Caki2 (cell line): ENCODE measurements around the gene GRM4. TPM values are rescaled to one million over a fixed set of nuclear protein-coding genes. Genes with fewer than 3 reads are reported as not detected.

ENCODE experiments used
- DNase-seq: peaks from one replicate; pipeline ENCODE4 v3.0.0-alpha.2; 2015; ENCODE audit warnings: low read depth
- in situ Hi-C: cut with HindIII; loops from 2 replicates; pipeline ENCODE4 v1.10.0; 2016; ENCODE audit warnings: low sequenced_read_pairs, low pct_unique_long_range_greater_than_20kb, mixed read lengths
- total RNA-seq: library from RNA; depleted of rRNA; stranded (reverse); fragments of >200 nt; shearing (Covaris generic); gene quantifications from 2 replicates; pipeline ENCODE4 v1.2.3, GENCODE V29; 2014; ENCODE audit warnings: low replicate concordance

GRM4 gene
- total RNA-seq, 1 experiment from 2014 or later, result 1.2 TPM

DNA sequence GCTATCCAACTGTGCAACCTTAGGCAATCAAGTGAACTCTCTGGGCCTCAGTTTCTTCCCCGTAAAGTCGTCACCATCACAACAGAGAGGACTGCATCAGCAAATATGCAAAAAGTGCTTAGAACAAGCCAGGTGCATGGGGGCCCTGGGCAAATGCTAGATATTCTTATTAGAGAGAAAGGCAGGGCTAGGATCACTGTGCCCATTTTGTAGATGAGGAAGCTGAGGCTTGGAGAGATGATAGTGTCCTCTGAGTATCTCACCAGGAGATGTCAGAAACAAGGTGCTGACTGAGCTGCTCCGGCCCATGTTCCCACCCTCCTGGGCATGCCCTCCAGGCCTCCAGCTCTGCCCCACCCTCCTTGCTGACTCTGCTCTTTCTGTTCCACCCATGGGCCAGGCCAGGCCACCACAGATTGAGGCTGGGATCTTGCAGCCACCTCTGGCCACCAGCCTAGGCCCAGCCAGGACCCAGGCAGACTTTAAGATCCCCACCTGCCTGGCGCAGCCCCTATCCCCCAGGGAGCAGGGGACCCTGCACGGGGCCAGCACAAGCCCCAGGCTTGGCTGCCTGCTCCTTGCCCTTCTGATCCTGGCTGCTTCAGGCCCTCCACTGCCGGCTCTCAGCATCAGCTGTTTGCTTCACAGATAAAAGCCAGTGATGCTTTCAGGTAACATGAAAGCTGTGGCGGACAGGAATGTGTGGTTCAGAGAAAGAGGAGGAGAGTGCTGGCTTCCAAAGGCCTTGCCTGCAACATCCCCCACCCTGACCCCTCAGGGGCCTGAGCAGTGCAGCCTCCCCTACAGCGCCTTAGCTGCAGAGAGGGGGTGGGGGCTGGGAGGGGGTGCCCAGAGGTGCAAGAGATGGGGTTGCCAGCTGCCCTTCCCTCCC is 47.6 kb downstream of the GRM4 start:
- DNase-seq, result no peak
- in situ Hi-C loops, result no loop called here

DNA sequence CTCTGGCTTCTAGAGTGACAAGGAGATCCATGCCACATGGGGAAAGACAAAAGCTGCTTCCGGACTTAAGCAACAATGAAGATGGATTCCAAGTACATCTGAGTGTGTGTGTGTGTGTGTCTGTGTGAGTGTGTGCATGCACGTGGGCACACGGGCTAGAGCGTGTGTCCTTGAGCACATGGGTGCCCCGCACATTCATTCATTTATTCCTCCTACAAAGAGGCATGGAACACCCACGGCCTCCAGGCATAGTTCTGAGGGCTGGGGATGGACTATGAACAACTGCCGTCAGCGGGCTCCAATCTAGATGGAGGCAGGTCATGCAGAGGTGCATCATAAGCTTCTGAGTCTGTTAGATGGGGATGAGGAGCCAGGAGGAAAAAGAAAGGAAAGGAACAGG is 49.1 kb downstream of the GRM4 start:
- in situ Hi-C loops, result no loop called here
- DNase-seq, result no peak

DNA sequence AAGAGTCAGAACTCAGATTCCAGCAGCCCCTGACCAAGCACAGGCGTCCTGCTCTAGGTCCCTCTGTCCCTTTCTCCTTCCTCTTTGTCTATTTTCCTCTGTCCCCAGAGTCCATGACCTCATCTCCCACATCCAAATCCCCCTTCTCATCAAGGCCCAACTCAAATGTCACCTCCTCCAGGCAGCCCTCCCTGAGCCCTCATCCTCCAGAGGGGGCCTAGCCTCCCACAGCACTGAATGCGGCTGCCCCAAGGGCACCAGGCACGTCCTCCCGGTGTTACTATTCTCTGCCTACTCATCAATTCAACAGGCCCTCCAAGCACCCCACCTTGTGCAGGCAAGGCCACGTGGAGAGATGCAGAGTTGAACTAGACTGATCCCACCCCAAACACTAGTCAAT is 49.7 kb downstream of the GRM4 start:
- in situ Hi-C loops, result no loop called here

DNA sequence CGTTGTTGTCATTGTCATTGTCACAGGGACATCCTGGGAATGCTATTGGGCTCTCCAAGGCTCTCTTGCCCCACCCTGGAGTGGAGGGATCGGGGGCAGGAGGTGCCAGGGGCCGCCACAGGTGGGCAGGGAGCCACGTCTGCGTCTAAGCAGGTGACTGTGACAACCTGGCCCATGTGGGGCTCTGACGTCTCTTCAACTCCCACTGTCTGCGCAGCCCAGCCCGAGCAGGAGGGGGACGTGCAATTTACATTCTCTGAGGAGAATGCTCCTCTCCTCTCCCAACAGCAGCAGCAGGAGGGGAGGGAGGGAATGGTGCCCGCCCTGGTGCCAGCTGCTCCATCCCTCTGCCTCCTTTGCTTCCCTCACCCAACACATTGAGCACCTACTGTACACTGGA is 50.1 kb downstream of the GRM4 start:
- DNase-seq, result no peak
- in situ Hi-C loops, result no loop called here

More for the DNA sequence above, 49.7 kb downstream of the GRM4 start:
- DNase-seq, result no peak

DNA sequence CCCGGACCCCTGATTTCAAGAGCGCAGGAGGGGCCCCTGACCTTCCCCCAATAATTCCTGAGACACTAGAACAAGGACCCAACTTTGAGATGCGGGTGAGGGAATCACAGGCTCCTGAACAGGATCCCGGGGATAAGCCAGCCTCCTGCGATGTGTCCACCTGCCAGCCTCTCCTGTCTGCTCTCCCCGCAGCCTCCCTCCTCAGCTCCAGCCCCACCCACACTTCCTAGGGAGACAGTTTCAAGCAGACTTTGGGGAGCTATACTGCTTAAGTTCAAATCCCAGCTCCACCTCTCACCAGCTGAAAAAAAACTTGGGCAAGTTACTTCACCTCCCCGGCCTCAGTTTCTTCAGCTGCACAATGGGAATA is 50.8 kb downstream of the GRM4 start:
- in situ Hi-C loops, result no loop called here
- no peak for DNase-seq

DNA sequence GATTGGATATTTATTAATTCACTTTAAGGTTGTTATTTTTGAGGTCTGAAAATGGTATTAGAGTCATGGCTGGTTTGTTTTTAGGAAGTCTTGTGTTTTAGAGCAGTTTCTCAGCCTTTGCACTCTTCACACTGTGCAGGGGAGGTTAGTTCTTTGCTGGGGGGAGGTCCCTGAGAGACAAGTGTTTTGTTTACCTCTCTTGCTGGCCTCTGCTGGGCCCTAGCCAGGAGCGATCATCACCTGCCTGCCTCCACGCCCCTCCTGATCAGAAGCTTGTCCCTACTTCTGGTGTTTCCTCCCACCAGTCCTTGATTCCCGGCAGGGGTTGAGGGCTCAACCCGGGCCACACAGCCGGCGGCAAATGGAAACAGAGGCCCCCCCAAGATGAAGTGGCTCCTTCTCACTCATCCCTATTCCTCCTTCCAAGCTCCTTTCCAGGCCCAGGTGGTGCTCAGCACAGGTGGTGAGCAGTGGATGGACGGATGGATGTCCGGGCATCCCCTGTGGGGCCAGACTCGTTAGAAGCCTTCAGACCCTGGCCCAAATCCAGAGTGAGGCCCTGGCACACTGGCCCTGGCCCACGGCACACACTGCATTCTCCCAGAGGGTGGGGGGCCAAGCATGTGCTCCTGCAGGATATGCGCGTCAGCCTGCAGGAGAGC is 51.3 kb downstream of the GRM4 start:
- DNase-seq, result no peak
- in situ Hi-C loops, result no loop called here

DNA sequence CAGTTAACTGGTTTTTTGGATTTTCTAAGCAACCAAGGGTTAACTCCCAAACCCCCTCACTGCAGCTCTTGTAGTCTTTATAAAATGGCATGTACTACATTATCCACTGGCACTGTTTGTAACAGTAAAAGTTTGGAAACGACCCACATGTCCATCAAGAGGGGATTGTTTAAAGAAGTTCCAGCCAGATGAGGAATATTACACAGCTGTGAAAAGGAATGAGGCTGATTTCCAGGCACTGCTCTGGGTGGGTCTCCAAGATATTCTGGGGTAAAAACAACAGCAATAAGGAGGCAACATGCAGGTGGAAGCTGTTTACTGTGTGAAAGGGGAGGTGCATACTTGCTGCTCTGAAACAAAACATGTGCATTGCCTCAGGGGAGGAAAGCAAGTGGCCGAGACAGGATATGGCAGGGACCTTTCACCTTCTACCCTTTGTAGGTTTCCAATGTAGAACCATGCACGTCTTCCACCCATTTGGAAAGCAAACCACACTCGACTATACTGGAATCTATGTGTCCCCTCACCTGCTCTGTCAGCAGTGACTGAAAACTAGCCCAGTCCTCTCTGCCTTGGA is 51.9 kb downstream of the GRM4 start:
- in situ Hi-C loops, result no loop called here
- no peak for DNase-seq

DNA sequence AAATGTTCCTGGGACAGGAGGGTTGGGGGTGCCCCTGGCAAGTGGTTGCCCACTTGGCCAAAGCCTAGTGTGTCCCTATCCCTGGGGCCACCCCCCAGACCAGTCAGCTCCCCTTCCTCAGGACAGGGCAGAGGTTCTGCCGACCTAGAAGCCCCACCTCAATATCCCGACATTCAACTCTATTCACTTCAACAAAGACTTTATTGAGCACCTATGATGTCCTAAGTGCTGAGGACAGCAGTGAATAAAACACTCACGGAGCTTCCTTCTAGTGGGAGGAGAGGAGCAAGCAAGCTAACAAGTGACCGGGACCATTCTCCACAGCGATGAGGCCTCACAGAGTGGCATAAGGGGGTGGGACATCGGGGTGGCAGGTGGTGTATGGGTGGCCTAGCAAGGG is 52.7 kb downstream of the GRM4 start:
- in situ Hi-C loops, result no loop called here
- no peak for DNase-seq

DNA sequence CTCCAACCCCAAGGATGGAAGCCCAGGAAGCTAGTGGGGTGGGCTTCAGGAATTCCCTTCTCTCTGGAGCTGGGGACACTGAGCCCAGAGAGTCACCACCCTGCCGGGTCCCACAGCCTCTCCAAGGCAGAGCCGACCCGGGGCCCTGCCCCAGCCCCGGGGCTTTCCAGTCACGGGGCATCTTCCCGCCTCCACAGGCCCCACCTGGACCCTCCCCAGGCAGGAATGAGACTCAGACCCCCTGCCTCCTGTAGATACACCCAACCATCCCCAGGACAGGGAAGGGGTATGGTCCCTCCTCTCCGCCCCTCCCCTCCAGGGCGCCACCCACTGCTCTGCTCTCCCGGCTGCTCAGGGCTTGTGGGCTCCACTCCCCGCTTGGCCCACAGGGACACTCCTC is 53.3 kb downstream of the GRM4 start:
- in situ Hi-C loops, result no loop called here
- no peak for DNase-seq

DNA sequence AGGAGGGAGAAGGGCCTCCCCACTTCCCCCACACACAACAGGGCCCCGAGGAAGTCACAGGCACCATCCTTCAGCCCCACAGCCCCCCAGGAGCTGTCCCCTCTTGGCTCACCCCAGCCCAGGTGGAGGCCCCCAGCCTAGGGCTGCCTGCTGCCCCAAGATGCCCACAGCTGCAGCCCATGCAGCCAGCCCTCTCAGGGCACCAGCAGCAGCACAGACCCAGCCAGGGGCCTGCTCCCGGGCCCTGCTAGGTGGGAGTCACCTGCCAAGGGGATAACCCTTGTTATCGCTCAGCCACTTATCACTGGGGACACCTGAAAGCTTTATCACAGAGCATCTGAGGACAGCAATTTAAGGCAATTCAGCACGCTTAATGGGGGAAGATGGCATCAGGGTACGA is 55.0 kb downstream of the GRM4 start:
- DNase-seq, result no peak
- in situ Hi-C loops, result no loop called here

DNA sequence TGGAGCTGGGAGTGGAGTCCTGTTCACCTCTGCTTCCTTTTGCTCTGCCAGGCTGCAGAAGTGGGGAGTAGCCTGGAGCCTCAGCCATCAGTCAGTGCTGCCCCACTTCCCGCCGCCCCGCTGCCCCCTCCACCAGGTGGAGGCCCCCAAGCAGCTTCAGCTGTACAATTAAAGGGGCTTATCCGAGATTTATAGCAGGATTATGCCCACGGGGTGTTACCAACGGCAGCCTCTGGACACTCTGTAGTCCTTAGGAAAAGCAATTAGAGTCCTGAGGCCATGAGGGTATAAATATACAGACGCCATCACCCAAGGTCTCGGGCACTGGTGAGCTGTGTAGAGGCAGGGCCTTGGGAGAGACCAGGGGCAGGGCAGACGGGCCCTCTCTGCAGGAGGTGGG is 55.4 kb downstream of the GRM4 start:
- DNase-seq, result no peak
- in situ Hi-C loops, result no loop called here

DNA sequence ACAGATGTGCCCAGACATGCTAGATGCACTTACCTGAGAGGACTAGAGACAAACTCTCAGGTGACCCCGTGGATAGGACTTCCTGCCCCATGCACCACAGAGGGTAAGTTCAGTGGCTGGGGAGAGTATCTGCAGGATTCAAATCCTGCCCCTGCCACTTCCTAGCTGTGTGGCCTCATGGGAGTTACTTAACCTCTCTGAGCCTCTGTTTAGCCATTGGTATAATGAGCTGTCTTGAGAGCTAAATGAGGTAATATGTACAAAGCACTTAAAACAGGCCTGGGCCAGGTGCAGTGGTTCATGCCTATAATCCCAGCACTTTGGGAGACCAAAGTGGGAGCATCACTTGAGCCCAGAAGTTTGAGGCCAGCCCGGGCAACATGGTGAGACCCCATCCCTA is 59.3 kb downstream of the GRM4 start:
- in situ Hi-C loops, result no loop called here

DNA sequence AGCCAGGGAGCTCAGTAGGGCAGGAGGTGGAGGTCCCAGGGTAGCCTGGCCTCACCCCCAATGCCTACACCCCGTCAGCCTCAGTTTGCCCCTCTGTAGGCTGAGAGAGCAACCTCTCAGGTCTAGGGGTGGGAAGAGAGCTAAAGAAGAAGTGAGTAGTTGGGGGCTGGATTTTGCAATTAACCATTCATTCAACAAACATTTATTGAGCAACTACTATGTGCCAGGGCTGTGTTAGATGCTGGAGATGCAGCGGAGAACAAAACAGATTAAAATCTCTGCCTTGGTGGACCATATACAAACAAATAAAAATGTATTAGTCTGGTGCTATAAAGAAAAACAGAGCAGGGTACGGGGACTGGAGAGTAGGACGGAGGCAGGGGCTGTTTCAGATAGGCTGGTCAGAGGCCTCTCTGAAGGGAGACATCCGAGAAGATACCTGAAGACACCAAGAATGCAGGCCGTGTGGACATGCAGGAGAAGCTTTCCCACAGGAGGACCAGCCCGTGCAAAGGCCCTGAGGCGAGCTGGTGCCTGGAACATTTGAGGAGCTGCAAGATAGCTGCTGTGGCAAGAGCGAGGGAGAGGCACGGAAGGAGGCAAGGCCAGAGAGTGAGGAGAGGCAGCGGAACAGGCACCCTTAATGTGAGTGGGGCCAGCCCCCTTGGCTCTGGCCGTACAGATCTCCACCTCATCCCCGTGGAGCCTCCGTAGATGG is 60.3 kb downstream of the GRM4 start:
- in situ Hi-C loops, result no loop called here
- DNase-seq, result no peak

More for the DNA sequence above, 59.3 kb downstream of the GRM4 start:
- DNase-seq, result no peak

DNA sequence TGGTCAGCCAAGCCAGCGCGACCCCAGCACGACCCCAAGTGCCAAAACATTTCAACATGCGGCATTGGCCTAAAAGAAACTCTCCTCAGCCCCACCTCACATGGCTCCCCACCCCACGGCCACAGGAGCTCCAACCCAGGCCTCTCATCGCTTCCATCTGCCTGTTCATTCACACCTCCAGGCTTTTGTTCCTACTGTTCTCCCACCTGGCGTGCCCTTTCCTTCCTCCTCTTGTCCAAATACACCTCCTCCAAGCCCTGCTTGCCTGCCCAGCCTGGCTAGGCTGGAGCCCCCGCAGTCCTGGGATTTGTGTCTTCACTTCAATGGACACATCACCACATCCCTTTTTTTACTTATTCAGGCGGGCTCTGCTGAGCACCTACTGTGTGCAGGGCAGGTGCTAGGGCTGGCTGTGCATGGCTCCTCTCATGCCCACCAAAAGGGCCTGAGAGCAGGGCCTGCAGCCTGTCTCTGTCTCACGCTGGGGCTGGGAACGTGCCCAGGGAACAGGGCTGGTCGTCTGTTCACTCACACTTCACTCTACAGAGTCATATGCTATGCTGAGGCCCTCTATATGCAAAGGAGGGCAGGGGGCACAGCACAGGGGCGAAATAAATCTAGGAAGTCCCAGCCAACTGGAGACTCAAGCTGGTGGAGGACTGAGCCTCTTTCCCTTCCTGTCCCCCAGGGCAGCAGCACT is 61.1 kb downstream of the GRM4 start:
- in situ Hi-C loops, result no loop called here
- DNase-seq, result no peak

DNA sequence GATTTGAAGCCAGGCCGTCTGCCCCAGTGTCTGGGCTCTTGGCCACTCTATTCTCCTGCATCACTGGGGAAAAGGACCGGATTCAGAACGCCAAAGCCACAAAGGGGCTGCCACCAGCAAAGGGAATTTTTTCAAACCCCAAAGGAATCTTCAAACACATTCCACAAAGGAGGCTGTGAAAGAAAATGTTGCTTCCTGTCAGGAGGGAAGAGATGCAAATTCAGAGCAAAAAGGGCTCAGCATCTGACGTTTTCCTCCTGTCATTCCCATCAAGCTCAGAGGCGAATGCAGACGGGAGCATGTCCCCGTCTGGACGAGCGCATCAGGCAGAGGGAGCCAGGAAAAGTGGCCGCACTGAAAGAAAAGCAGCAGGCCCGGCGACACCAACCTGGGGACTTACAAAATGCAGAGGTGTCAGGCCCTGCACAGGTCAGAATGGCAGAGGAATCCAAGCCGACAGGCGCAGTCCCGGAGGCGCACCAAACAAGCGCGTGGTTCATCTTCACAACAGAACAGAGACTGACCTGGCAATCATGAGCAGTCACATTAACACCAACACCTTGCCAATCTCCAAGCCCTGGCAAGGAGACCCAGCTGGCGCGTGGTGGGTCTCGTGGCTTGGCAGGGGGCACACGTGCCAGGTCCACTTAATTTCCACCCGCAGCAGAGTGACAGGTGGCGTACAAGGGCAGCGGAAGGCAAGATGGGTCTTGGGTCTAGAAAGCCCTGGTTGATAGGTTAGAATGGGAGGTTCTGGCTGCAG is 62.8 kb downstream of the GRM4 start:
- DNase-seq, result no peak
- in situ Hi-C loops, result no loop called here

DNA sequence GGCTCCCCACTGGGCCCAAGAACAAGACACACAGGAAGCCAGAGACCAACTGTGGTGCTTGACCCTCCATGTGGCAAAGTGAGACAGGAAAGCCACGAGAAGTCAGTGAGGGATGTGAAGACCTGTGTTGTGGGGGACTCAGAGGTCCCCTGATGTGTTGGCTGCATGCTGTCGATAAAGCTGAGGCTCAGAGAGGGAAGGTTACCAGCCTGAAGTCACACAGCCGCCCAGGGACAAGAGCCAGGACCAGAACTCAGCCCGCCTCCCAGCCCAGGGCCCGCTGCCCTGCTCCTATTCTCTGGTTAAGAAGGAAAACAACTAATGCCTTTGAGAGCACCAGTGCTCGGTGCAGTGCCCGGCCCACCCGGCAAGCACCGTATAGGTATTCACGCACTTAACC is 63.5 kb downstream of the GRM4 start:
- in situ Hi-C loops, result no loop called here
- no peak for DNase-seq

DNA sequence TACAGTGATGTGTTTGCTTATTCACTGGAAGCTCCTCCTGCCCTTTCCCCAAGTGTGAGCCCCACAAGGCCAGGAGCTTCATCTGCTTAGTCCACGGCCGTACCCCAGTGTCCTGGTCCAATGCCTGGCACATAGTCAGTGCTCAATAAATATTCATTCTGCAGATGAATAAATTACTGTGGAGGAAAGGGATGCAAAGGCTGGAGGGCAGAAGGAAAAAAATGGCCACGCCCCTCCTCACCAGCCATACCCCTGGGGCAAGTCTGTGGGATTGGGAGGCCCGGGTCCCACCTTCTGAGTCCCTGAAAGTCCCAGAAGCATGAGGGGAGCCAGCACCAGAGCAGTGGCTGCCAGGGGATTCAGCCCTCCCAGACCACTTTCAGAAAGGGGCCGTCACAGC is 65.5 kb downstream of the GRM4 start:
- in situ Hi-C loops, result no loop called here
- DNase-seq, result no peak

DNA sequence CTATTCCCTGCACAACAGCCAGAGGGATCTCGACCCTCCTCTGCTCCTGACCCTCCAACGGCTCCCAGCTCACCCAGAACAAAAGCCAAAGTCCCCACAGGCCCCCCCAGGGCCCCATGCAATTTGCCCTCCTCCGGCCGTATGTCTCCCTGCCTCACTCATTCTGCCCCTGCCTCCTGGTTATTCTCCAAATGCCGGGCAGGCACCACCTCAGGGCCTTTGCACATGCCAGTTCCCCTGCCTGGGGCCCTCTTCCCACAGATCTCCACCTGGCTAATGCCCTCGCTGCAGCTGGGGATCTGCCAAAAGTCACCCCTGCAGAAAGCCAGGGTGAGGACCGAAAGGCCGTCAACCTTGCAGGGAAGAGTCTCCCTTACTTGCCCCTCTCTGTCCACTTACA is 66.0 kb downstream of the GRM4 start:
- no peak for DNase-seq
- in situ Hi-C loops, result no loop called here
